GM13976 (cell line): ENCODE data around the gene C12orf56.
"Not testable (repeated sequence)": the region's sequence is repeated elsewhere in the genome, so short reads cannot be mapped to it uniquely, and the experiment has no call there.

ENCODE experiments used
- DNase-seq: peaks from one replicate; pipeline ENCODE4 v3.0.0; 2012; ENCODE audit warnings: low spot score
- in situ Hi-C: fragments of 300-500 bp; cut with MboI; formaldehyde crosslinking; loops from one replicate; pipeline ENCODE4 v1.12.0; 2022; ENCODE audit warnings: low sequenced_read_pairs, mixed read lengths, inconsistent platforms; ENCODE audit not compliant: unreplicated experiment
- TF ChIP-seq, protein P1 (sequence below): IDR thresholded peaks from 2 replicates; pipeline ENCODE4 v1.5.1; 2012; ENCODE audit warnings: borderline replicate concordance, mild to moderate bottlenecking; ENCODE audit not compliant: insufficient read depth; ENCODE audit errors: extremely low read depth, missing control alignments, control extremely low read depth

Gene C12orf56

DNA sequence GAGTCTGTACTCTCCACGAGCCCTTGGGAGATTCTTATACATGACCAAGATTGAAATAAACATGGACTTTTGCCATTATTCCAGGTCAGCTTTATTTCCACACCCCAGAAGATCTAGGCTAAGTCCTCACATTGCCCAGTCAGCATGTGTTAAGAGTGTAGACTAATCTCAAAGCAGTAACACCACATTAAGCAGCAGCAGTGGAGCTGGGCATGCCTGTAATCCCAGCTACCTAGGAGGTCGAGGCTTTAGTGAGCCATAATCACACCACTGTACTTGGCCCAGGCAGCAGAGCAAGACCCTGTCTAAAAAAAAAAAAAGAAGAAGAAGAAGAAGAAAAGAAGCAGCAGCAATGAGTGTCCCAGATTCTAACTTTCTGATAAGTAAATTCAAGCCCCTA, 65.5 kb downstream of the C12orf56 start:
- in situ Hi-C loops, result no loop called here
- TF ChIP-seq, protein P1, sequence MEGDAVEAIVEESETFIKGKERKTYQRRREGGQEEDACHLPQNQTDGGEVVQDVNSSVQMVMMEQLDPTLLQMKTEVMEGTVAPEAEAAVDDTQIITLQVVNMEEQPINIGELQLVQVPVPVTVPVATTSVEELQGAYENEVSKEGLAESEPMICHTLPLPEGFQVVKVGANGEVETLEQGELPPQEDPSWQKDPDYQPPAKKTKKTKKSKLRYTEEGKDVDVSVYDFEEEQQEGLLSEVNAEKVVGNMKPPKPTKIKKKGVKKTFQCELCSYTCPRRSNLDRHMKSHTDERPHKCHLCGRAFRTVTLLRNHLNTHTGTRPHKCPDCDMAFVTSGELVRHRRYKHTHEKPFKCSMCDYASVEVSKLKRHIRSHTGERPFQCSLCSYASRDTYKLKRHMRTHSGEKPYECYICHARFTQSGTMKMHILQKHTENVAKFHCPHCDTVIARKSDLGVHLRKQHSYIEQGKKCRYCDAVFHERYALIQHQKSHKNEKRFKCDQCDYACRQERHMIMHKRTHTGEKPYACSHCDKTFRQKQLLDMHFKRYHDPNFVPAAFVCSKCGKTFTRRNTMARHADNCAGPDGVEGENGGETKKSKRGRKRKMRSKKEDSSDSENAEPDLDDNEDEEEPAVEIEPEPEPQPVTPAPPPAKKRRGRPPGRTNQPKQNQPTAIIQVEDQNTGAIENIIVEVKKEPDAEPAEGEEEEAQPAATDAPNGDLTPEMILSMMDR, result no peak
- DNase-seq, result no peak

DNA sequence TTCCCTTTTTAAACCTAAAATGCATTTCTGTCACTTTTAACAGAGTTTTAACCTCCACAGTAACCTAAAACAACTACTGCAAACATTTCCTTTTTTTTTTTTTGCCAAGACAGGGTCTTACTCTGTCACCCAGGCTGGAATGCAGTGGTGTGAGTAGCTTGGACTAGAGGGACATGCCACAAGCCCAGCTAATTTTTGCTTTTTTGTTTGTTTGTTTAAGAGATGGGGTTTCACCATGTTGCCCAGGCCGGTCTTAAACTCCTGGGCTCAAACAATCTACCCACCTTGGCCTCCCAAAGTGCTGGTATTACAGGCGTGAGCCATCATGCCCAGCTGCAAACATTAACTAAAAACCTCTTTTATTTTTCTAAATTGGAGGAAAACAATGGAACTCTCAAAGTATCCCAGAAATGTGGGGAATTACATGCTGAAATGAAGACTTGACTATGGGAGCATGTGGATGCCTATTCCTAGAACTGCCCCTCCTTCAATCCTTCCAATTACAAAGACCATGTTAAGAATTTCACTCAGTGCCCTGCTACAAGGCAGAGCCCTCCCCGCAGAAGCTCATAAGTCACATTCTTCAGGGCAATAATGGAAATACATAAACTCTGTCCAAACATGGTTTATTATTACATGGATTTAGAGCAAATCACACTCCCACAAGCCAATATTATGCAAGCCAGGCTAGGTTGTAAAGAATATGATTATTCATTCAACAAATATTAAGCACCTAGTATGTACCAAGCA, 66.9 kb downstream of the C12orf56 start:
- in situ Hi-C loops, result no loop called here
- no peak for DNase-seq
- TF ChIP-seq, protein P1, result no peak

DNA sequence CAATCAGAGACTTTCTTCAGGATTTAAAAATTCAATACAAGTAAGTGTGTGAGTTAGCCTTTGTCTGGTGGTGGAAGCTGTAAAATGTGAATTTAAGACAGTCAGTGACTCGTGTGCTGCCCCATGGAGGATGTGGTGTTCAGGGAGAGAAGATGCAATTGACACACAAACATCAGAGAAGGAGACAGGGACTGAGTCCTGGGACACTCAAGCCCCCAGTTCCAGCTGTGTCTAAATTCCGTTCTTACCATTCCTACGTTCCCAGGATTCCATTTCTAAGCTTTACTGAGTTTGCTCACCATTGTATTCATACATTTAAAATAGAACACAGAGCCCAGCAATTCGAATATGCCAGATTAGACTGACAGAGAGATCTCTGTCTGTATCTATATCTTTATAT, 67.6 kb downstream of the C12orf56 start:
- DNase-seq, result no peak
- TF ChIP-seq, protein P1, result no peak
- in situ Hi-C loops, result no loop called here

DNA sequence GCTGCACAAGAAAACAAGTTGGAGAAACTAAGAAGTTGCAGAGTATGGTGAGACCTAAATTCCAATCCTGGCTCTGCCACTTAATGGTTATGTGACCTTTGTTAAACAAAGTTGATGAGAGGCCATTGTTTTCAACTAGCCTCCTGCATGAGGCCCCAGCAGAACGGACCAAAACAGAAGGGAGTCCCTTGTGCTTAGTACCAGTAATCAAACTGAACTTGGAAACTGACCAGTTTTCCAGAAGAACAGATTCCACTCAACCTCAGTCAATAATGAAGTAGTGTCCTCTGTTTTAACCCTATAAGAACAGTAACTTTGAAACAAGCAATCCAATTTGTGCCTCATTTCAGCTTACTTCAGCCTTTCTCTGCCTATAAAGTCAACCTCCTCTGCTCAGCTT, 69.9 kb downstream of the C12orf56 start:
- in situ Hi-C loops, result no loop called here
- no peak for DNase-seq
- TF ChIP-seq, protein P1, result no peak

DNA sequence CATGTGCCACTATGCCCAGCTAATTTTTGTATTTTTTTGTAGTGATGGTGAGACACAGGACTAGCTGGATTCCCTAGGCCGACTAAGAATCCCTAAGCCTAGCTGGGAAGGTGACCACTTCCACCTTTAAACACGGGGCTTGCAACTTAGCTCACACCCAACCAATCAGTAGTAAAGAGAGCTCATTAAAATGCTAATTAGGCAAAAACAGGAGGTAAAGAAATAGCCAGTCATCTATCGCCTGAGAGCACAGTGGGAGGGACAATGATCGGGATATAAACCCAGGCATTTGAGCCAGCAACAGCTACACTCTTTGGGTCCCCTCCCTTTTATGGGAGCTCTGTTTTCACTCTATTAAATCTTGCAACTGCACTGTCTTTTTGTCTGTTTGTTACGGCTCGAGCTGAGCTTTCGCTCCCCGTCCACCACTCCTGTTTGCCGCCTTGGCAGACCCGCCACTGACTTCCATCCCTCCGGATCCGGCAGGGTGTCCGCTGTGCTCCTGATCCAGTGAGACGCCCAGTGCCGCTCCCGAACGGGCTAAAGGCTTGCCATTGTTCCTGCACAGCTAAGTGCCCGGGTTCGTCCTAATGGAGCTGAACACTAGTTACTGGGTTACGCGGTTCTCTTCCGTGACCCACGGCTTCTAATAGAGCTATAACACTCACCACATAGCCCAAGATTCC, 70.9 kb downstream of the C12orf56 start:
- DNase-seq, in situ Hi-C loops: not testable (repeated sequence)

DNA sequence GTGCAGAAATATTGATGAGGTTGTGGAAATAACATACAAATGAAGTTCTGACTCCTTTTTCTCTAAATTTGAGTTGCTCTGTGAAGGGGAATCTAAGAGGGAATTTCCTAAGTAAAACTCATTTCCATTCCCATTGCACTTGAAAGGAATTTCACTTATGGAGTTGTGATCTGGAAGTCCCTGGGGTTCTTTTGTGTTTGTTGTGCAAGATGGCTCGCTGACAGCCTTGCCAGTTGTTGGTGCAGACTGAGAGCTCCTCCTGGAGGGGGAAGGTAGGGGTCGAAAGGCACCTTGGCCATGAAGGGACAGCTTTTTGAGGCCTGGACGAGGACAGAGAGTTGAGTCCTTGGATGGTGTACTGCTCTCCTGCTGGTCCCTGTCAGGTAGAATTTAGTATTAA, 72.0 kb downstream of the C12orf56 start:
- in situ Hi-C loops, result no loop called here
- TF ChIP-seq, protein P1, result peak; percentile 16
- DNase-seq, result peak; percentile 42

DNA sequence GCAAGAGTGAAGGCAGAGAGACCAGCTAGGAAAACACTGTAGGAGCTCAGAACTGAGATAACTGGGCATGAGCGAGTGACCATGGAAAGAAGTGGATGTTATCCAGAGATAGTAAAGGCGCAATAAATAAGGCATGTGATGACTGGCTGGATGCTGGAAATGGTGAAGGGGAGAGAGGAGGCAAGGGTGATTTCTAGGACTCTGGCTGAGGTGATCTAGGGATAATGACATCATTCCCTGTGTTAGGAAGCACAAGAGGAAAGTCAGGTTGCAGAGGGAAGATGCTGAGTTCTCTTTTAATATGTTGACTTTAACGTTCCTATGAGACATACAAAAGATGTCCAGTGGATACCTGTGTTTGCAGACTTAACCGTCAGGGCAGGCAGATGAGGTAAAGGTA, 78.7 kb downstream of the C12orf56 start:
- in situ Hi-C loops, result no loop called here
- TF ChIP-seq, protein P1, result no peak
- DNase-seq, result no peak
